Lower leg skin (tissue), 4 donors: ENCODE results near the gene ZFYVE28. TPM values are rescaled to one million over a fixed set of nuclear protein-coding genes. Genes with fewer than 3 reads are reported as not detected.
"Not testable (repeated sequence)": the region's sequence is repeated elsewhere in the genome, so short reads cannot be mapped to it uniquely, and the experiment has no call there.

Experiments used
- DNase-seq, 2 donors: peaks; one replicate each; pipeline ENCODE4 v3.0.0-alpha.2; 2019; ENCODE audit warnings: low spot score in 2 of 2
- H3K4me3 ChIP-seq: fragments of 200-600 bp; sonication (generic); 2 replicates; pipeline ENCODE4 v1.5.1; 2017; ENCODE audit warnings: mild to moderate bottlenecking, low read depth; ENCODE audit not compliant: poor library complexity, severe bottlenecking
- CTCF ChIP-seq, 3 donors: fragments of 450-650 bp; IDR thresholded peaks; one replicate each; pipeline ENCODE4 v1.5.1; 2016; ENCODE audit warnings: antibody characterized with exemption in 3 of 3, mild to moderate bottlenecking in 3 of 3, moderate library complexity in 2 of 3
- POLR2A ChIP-seq, 2 donors: fragments of 450-650 bp; IDR thresholded peaks; one replicate each; pipeline ENCODE4 v1.6.1; 2016 to 2017; ENCODE audit warnings: antibody characterized with exemption in 2 of 2, mild to moderate bottlenecking in 1 of 2, moderate library complexity in 1 of 2
- WGBS, 2 donors: methylation state at CpG; one replicate each; pipeline ENCODE4 v1.1.5; 2018; 5-methylcytosine and 5-hydroxymethylcytosine counted together
- intact Hi-C: fragments of 100-400 bp; cut with DNase I; formaldehyde crosslinking; loops from one replicate; pipeline ENCODE4 v1.15.0; 2023; ENCODE audit warnings: low total_unique reads
- total RNA-seq, 4 donors: library from RNA; depleted of rRNA; stranded (reverse); fragments of >200 nt; gene quantifications; one replicate each; pipeline ENCODE4 v1.1.0, GENCODE V29; 2016

Gene ZFYVE28
- total RNA-seq, 4 donors from 2014 or later, result 5.0 to 12.8 (median 9.9) TPM

- TF ChIP-seq POLR2A (IDR thresholded peaks at IDR 0.05), result no peak
- TF ChIP-seq CTCF (IDR thresholded peaks at IDR 0.05), result no peak
- intact Hi-C loops, result no loop called here
- DNase-seq, result no peak
- no peak overlapping the region for H3K4me3 ChIP-seq
- 92 to 95% methylated on average over 9 of the region's 9 CpGs for WGBS, 2 donors
Observed at GRCh38 chr4:2277956-2278355, 140.5 kb downstream of the ZFYVE28 start.

- H3K4me3 ChIP-seq, result no peak overlapping the region
- intact Hi-C loops, result no loop called here
- TF ChIP-seq CTCF (IDR thresholded peaks at IDR 0.05) (no peak), POLR2A (IDR thresholded peaks at IDR 0.05) (no peak)
- DNase-seq, result no peak
- 93 to 95% methylated on average over 30 of the region's 30 CpGs for WGBS, 2 donors
Observed at GRCh38 chr4:2276581-2277325, 141.7 kb downstream of the ZFYVE28 start.

- 95 to 97% methylated on average over 44 of the region's 44 CpGs for WGBS, 2 donors
- no peak for DNase-seq
- intact Hi-C loops, result no loop called here
- TF ChIP-seq CTCF (IDR thresholded peaks at IDR 0.05) (no peak), POLR2A (IDR thresholded peaks at IDR 0.05) (no peak)
- no peak overlapping the region for H3K4me3 ChIP-seq
Observed at GRCh38 chr4:2275546-2276251, 142.7 kb downstream of the ZFYVE28 start.

GRCh38 chr4:2275044-2275397 lies 143.4 kb downstream of the ZFYVE28 start:
- intact Hi-C loops, H3K4me3 ChIP-seq, DNase-seq: not testable (repeated sequence)
- 93 to 94% methylated on average over 10 of the region's 10 CpGs for WGBS, 2 donors

- H3K4me3 ChIP-seq, result no peak overlapping the region
- 89 to 91% methylated on average over 21 of the region's 21 CpGs for WGBS, 2 donors
- intact Hi-C loops, result no loop called here
- TF ChIP-seq POLR2A (IDR thresholded peaks at IDR 0.05) (no peak), CTCF (IDR thresholded peaks at IDR 0.05) (no peak)
- no peak for DNase-seq
Observed at GRCh38 chr4:2274320-2275043, 144.0 kb downstream of the ZFYVE28 start.

- TF ChIP-seq CTCF (IDR thresholded peaks at IDR 0.05) (no peak), POLR2A (IDR thresholded peaks at IDR 0.05) (no peak)
- intact Hi-C loops, result no loop called here
- no peak for DNase-seq
- no peak overlapping the region for H3K4me3 ChIP-seq
- WGBS, 2 donors, result 83 to 92% methylated on average over 23 to 24 of the region's 24 CpGs
Observed at GRCh38 chr4:2273657-2274319, 144.7 kb downstream of the ZFYVE28 start.
